SK-N-SH (cell line): Measurements from ENCODE around the gene ITGAL. TPM values are rescaled to one million over a fixed set of nuclear protein-coding genes. Genes with fewer than 3 reads are reported as not detected.

Source experiments
- CTCF ChIA-PET: fragments of 300-600, 350-600 bp; formaldehyde crosslinking; extraction: SDS; loops from one replicate; lab custom pipeline; 2021; lab: Yijun Ruan, JAX
- POLR2A ChIA-PET: fragments of 350-600 bp; sonication (Branson Sonifier 250); formaldehyde crosslinking; extraction: SDS; loops from one replicate; lab custom pipeline; 2020; ENCODE audit warnings: antibody characterized with exemption, inconsistent platforms; lab: Yijun Ruan, JAX
- DNase-seq: peaks from one replicate; pipeline ENCODE4 v3.0.0; 2012
- H2AFZ ChIP-seq: fragments of 200-600 bp; sonication (generic); 2 replicates; pipeline ENCODE4 v1.8.1; 2016; ENCODE audit warnings: antibody characterized with exemption, mild to moderate bottlenecking, low read depth
- H3F3A ChIP-seq: fragments of 200-600 bp; sonication (generic); replicated peaks from 2 replicates; pipeline ENCODE3; 2016; ENCODE audit warnings: antibody characterized with exemption, mild to moderate bottlenecking; ENCODE audit not compliant: insufficient read depth
- H3K27ac ChIP-seq, 2 experiments: fragments of 200-500 bp in 1 of 2; fragments of 200-600 bp in 1 of 2; sonication (Bioruptor generic) in 1 of 2; sonication (generic), shearing (Covaris generic) in 1 of 2; 2 replicates each; pipeline versions ENCODE4 v1.5.1 to v1.6.1; 2014 to 2016; ENCODE audit warnings: low read depth in 2 of 2, inconsistent platforms in 1 of 2, low read length in 1 of 2, mild to moderate bottlenecking in 1 of 2, mixed read lengths in 1 of 2
- H3K27me3 ChIP-seq: fragments of 200-600 bp; sonication (generic), shearing (Covaris generic); 2 replicates; pipeline ENCODE4 v1.6.1; 2016; ENCODE audit warnings: mixed run types; ENCODE audit not compliant: insufficient read depth
- H3K36me3 ChIP-seq, 2 experiments: fragments of 200-500 bp in 1 of 2; fragments of 200-600 bp in 1 of 2; sonication (Bioruptor generic) in 1 of 2; sonication (generic) in 1 of 2; replicated peaks in 1 of 2; 2 replicates each; pipeline versions ENCODE3 to v1.5.1; 2014 to 2016; ENCODE audit warnings: low read length in 1 of 2, mild to moderate bottlenecking in 1 of 2; ENCODE audit not compliant: insufficient read depth in 2 of 2, control insufficient read depth in 1 of 2
- H3K4me1 ChIP-seq, 2 experiments: fragments of 200-500 bp in 1 of 2; fragments of 200-600 bp in 1 of 2; sonication (Bioruptor generic) in 1 of 2; sonication (generic), shearing (Covaris generic) in 1 of 2; 2 replicates each; pipeline versions ENCODE4 v1.5.1 to v1.6.1; 2014 to 2016; ENCODE audit warnings: low read depth in 1 of 2, low read length in 1 of 2, mixed run types in 1 of 2; ENCODE audit not compliant: insufficient read depth in 2 of 2, control insufficient read depth in 1 of 2
- H3K4me2 ChIP-seq: fragments of 200-600 bp; sonication (generic), shearing (Covaris generic); 2 replicates; pipeline ENCODE4 v1.6.1; 2017; ENCODE audit warnings: mixed run types
- H3K4me3 ChIP-seq, 2 experiments: fragments of 200-500 bp in 1 of 2; fragments of 200-600 bp in 1 of 2; sonication (Bioruptor generic) in 1 of 2; sonication (generic), shearing (Covaris generic) in 1 of 2; 2 replicates each; pipeline versions ENCODE4 v1.5.1 to v1.8.1; 2014 to 2016; ENCODE audit warnings: low read depth in 2 of 2, inconsistent platforms in 1 of 2, low read length in 1 of 2, mild to moderate bottlenecking in 1 of 2, mixed read lengths in 1 of 2, moderate library complexity in 1 of 2
- H3K79me2 ChIP-seq: fragments of 200-600 bp; sonication (generic); 2 replicates; pipeline ENCODE4 v1.8.1; 2017; ENCODE audit warnings: mild to moderate bottlenecking; ENCODE audit not compliant: insufficient read depth
- H3K9ac ChIP-seq: fragments of 200-600 bp; sonication (generic); 2 replicates; pipeline ENCODE4 v1.6.1; 2017; ENCODE audit warnings: mixed run types
- H3K9me2 ChIP-seq: fragments of 200-600 bp; sonication (generic); 2 replicates; pipeline ENCODE4 v1.6.1; 2017; ENCODE audit warnings: mixed run types
- H3K9me3 ChIP-seq: fragments of 200-600 bp; sonication (generic); 2 replicates; pipeline ENCODE4 v1.6.1; 2017; ENCODE audit warnings: mixed run types, mild to moderate bottlenecking, moderate library complexity
- H4K20me1 ChIP-seq: fragments of 200-600 bp; sonication (generic); 2 replicates; pipeline ENCODE4 v1.6.1; 2017; ENCODE audit warnings: mild to moderate bottlenecking, mixed run types; ENCODE audit not compliant: insufficient read depth
- ELF1 ChIP-seq: IDR thresholded peaks from 2 replicates; pipeline ENCODE4 v1.4.0; 2012
- EZH2phosphoT487 ChIP-seq: fragments of 200-600 bp; sonication (generic); IDR thresholded peaks from 2 replicates; pipeline ENCODE4 v1.6.1; 2017; ENCODE audit warnings: low read depth, mixed run types, mild to moderate bottlenecking, antibody characterized with exemption, moderate library complexity, borderline replicate concordance
- FOXJ3 ChIP-seq: sonication (generic); formaldehyde crosslinking; IDR thresholded peaks from 2 replicates; pipeline ENCODE4 v1.5.1; 2020; ENCODE audit warnings: mild to moderate bottlenecking, missing genetic modification reagents
- FOXM1 ChIP-seq: IDR thresholded peaks from 2 replicates; pipeline ENCODE4 v1.4.0; 2012; ENCODE audit warnings: low read depth, mild to moderate bottlenecking
- GABPA ChIP-seq: IDR thresholded peaks from 2 replicates; pipeline ENCODE4 v1.4.0; 2012; ENCODE audit warnings: low read depth, mild to moderate bottlenecking
- GATA2 ChIP-seq: sonication (generic); formaldehyde crosslinking; IDR thresholded peaks from 2 replicates; pipeline ENCODE4 v1.5.0; 2020; ENCODE audit warnings: mild to moderate bottlenecking, missing genetic modification reagents
- JUND ChIP-seq: IDR thresholded peaks from 2 replicates; pipeline ENCODE4 v1.4.0; 2012
- NRF1 ChIP-seq: IDR thresholded peaks from 2 replicates; pipeline ENCODE4 v1.6.1; 2012; ENCODE audit warnings: low read depth, mild to moderate bottlenecking, low read length
- RCOR1 ChIP-seq: fragments of 150-350 bp; IDR thresholded peaks from 2 replicates; pipeline ENCODE4 v1.6.1; 2017; ENCODE audit warnings: antibody characterized with exemption, low read length
- RFX5 ChIP-seq: IDR thresholded peaks from 2 replicates; pipeline ENCODE4 v1.6.1; 2012; ENCODE audit warnings: mild to moderate bottlenecking, improper control_type of control experiment, low read length
- TAF1 ChIP-seq: IDR thresholded peaks from 2 replicates; pipeline ENCODE4 v1.6.1; 2012; ENCODE audit warnings: low read depth, mild to moderate bottlenecking, low read length, moderate library complexity, borderline replicate concordance
- TCF12 ChIP-seq: IDR thresholded peaks from 2 replicates; pipeline ENCODE4 v1.4.0; 2012
- WGBS: methylation state at CpG from one replicate; pipeline ENCODE4 v1.1.6; 2017; ENCODE audit warnings: low lambda C conversion rate; 5-methylcytosine and 5-hydroxymethylcytosine counted together
- polyA plus RNA-seq, 3 experiments: library from polyadenylated mRNA; depleted of rRNA; stranded (reverse); fragments of >200 nt; gene quantifications; 2 replicates each; pipeline ENCODE4 v1.2.3, GENCODE V29; 2012
- TF ChIP-seq, protein P1 (sequence below): IDR thresholded peaks from 2 replicates; pipeline ENCODE4 v1.6.1; 2012; ENCODE audit warnings: mild to moderate bottlenecking, low read depth, low read length, moderate library complexity
- TF ChIP-seq, protein P2 (sequence below): fragments of 150-350 bp; IDR thresholded peaks from 2 replicates; pipeline ENCODE4 v1.6.1; 2017; ENCODE audit warnings: antibody characterized with exemption, low read length, low read depth, borderline replicate concordance
- TF ChIP-seq, protein P3 (sequence below): IDR thresholded peaks from 2 replicates; pipeline ENCODE4 v1.4.0; 2012; ENCODE audit warnings: low read depth, borderline replicate concordance
- TF ChIP-seq, protein P4 (sequence below): fragments of 150-350 bp; IDR thresholded peaks from 2 replicates; pipeline ENCODE4 v1.6.1; 2016; ENCODE audit warnings: mild to moderate bottlenecking, low read depth, low read length

Gene ITGAL
- polyA plus RNA-seq, 1 of the 3 experiments (the other 2 are of a cell fraction), result 0.12 TPM

DNA sequence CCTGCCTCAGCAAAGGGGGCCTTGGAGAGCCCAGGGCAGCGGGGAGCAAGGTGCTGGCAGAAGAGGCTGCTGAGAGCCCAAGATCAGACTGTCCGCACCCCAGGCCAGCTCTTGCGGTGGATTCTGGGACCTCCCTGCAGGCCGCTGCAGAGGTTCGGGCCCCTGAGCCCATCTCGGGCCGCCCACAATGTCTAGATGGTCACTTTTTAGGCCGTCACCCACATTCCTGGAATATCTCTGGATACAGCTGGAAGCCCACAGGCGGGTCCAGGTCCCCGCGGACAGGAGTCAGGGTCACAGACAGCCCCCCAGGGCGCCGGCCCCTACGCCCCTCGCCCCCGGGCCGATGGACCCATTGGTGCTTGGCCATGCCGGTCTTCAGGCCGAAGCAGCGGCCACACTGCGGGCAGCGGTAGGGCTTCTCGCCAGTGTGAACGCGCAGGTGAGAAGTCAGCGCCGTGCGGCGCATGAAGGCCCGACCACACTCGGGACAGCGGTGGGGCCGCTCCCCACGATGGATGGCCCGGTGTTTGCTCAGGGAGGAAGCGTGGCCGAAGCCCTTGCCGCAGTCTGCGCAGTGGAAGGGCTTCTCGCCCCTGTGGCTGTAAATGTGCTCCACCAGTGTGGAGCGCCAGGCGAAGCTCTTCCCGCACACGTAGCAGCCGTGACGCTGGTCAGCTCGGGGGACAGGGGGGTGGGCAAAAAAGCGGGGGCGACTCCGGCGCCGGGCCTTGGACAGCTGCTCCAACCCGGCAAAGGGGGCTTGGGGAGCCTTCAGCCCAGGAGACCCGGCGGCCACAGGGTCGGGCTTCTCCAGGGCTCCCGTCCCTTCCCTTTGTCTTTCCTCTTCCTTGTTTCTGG is 60.0 kb downstream of the ITGAL start:
- Histone ChIP-seq H3K36me3 (peaks cover 10 to 14% of the 10 kb centered on the region in 2 experiments), H3K4me1 (peaks cover 13 to 24% of the 10 kb centered on the region in 2 experiments), H3K4me3 (no peak overlapping the region), H3K4me2 (no peak overlapping the region), H3K27me3 (no peaks in the 10 kb centered on the region), H2AFZ (no peak overlapping the region), H3K9me2 (no peaks in the 10 kb centered on the region), H3K9ac (no peak overlapping the region), H4K20me1 (no peaks in the 10 kb centered on the region), H3K9me3 (no peaks in the 10 kb centered on the region), H3F3A (peaks cover 7% of the 10 kb centered on the region), H3K79me2 (peaks cover 16% of the 10 kb centered on the region), H3K27ac (no peak overlapping the region)
- 99% methylated on average over 10 of the region's 57 CpGs for WGBS
- CTCF ChIA-PET, result interaction anchor here (0.7 to 1.4 kb wide), 4 partner anchors 29 to 161 kb away, joined by 3 read pairs; no protein-coding TSS in a partner anchor
- DNase-seq, result no peak
- POLR2A ChIA-PET, result no interaction called here
- TF ChIP-seq FOXJ3 (CRISPR knock-in tag) (no peak), ELF1 (no peak), JUND (no peak), GABPA (no peak), NRF1 (no peak), FOXM1 (no peak)
- TF ChIP-seq, protein P1, sequence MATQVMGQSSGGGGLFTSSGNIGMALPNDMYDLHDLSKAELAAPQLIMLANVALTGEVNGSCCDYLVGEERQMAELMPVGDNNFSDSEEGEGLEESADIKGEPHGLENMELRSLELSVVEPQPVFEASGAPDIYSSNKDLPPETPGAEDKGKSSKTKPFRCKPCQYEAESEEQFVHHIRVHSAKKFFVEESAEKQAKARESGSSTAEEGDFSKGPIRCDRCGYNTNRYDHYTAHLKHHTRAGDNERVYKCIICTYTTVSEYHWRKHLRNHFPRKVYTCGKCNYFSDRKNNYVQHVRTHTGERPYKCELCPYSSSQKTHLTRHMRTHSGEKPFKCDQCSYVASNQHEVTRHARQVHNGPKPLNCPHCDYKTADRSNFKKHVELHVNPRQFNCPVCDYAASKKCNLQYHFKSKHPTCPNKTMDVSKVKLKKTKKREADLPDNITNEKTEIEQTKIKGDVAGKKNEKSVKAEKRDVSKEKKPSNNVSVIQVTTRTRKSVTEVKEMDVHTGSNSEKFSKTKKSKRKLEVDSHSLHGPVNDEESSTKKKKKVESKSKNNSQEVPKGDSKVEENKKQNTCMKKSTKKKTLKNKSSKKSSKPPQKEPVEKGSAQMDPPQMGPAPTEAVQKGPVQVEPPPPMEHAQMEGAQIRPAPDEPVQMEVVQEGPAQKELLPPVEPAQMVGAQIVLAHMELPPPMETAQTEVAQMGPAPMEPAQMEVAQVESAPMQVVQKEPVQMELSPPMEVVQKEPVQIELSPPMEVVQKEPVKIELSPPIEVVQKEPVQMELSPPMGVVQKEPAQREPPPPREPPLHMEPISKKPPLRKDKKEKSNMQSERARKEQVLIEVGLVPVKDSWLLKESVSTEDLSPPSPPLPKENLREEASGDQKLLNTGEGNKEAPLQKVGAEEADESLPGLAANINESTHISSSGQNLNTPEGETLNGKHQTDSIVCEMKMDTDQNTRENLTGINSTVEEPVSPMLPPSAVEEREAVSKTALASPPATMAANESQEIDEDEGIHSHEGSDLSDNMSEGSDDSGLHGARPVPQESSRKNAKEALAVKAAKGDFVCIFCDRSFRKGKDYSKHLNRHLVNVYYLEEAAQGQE, result no peak

DNA sequence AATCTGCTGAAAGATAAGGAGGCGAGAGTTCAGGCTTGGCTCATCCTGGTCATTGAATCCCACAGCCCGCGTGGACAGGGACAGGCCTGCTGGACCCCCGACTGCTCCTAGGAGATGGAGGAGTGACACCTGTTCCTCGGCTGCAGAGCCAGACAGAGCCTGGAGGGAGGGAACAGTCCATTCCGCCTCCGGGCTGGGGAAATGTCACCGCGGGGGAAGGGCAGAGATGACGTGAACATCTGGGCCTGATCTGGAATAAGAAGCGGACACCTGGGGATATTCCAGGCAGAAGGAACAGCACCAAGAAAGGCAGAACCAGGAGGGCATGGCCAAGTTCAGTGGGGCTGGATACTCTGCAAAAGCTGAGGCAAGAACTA is 60.6 kb downstream of the ITGAL start:
- 93% methylated on average over 11 of the region's 11 CpGs for WGBS
- Histone ChIP-seq H2AFZ (no peak overlapping the region), H3K9me3 (no peaks in the 10 kb centered on the region), H3K4me2 (0 out of 2 replicates have a peak overlapping the region, but pooled peaks have one; percentile 83), H3K4me3 (no peak overlapping the region), H3K27ac (no peak overlapping the region), H3K4me1 (peaks cover 8 to 18% of the 10 kb centered on the region in 2 experiments; a peak in 3 of 4 replicates), H3K9me2 (no peaks in the 10 kb centered on the region), H3K36me3 (peaks cover 10 to 14% of the 10 kb centered on the region in 2 experiments), H3K9ac (no peak overlapping the region), H4K20me1 (no peaks in the 10 kb centered on the region), H3F3A (peaks cover 7% of the 10 kb centered on the region), H3K79me2 (peaks cover 16% of the 10 kb centered on the region), H3K27me3 (no peaks in the 10 kb centered on the region)
- no peak for DNase-seq
- CTCF ChIA-PET, result interaction anchor here (0.9 to 1.4 kb wide), 3 partner anchors 24 to 103 kb away, joined by 3 to 4 read pairs (median 3); partner anchors contain the start of gene DCTPP1
- POLR2A ChIA-PET, result no interaction called here
- TF ChIP-seq, protein P2, sequence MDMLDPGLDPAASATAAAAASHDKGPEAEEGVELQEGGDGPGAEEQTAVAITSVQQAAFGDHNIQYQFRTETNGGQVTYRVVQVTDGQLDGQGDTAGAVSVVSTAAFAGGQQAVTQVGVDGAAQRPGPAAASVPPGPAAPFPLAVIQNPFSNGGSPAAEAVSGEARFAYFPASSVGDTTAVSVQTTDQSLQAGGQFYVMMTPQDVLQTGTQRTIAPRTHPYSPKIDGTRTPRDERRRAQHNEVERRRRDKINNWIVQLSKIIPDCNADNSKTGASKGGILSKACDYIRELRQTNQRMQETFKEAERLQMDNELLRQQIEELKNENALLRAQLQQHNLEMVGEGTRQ, result no peak
- TF ChIP-seq JUND (no peak), EZH2phosphoT487 (no peak), TCF12 (no peak), RCOR1 (no peak), GATA2 (CRISPR knock-in tag) (no peak), TAF1 (no peak), FOXJ3 (CRISPR knock-in tag) (no peak), RFX5 (no peak), FOXM1 (no peak), NRF1 (no peak)
- TF ChIP-seq, protein P3, sequence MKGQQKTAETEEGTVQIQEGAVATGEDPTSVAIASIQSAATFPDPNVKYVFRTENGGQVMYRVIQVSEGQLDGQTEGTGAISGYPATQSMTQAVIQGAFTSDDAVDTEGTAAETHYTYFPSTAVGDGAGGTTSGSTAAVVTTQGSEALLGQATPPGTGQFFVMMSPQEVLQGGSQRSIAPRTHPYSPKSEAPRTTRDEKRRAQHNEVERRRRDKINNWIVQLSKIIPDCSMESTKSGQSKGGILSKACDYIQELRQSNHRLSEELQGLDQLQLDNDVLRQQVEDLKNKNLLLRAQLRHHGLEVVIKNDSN, result no peak
- TF ChIP-seq, protein P4, sequence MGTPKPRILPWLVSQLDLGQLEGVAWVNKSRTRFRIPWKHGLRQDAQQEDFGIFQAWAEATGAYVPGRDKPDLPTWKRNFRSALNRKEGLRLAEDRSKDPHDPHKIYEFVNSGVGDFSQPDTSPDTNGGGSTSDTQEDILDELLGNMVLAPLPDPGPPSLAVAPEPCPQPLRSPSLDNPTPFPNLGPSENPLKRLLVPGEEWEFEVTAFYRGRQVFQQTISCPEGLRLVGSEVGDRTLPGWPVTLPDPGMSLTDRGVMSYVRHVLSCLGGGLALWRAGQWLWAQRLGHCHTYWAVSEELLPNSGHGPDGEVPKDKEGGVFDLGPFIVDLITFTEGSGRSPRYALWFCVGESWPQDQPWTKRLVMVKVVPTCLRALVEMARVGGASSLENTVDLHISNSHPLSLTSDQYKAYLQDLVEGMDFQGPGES, result no peak
